ENCODE measurements around the gene CDC73.

CDC73 gene

GRCh38 chr1:193242000-193242399 lies 120.2 kb downstream of the CDC73 start:
- Histone ChIP-seq H3K27me3 (ENCODE audit: insufficient read depth, low read depth, severe bottlenecking) (no peaks in the 10 kb centered on the region), H3K36me3 (no peaks in the 10 kb centered on the region), H3K9me3 (ENCODE audit: severe bottlenecking) (no peaks in the 10 kb centered on the region), H3K27ac (no peak overlapping the region), H3K4me3 (ENCODE audit: low read depth, low read length) (no peak overlapping the region)
- TF ChIP-seq, protein P1, sequence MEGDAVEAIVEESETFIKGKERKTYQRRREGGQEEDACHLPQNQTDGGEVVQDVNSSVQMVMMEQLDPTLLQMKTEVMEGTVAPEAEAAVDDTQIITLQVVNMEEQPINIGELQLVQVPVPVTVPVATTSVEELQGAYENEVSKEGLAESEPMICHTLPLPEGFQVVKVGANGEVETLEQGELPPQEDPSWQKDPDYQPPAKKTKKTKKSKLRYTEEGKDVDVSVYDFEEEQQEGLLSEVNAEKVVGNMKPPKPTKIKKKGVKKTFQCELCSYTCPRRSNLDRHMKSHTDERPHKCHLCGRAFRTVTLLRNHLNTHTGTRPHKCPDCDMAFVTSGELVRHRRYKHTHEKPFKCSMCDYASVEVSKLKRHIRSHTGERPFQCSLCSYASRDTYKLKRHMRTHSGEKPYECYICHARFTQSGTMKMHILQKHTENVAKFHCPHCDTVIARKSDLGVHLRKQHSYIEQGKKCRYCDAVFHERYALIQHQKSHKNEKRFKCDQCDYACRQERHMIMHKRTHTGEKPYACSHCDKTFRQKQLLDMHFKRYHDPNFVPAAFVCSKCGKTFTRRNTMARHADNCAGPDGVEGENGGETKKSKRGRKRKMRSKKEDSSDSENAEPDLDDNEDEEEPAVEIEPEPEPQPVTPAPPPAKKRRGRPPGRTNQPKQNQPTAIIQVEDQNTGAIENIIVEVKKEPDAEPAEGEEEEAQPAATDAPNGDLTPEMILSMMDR (IDR thresholded peaks at IDR 0.05; ENCODE audit: low read depth, low read length), result no peak
- no peak for DNase-seq

DNA sequence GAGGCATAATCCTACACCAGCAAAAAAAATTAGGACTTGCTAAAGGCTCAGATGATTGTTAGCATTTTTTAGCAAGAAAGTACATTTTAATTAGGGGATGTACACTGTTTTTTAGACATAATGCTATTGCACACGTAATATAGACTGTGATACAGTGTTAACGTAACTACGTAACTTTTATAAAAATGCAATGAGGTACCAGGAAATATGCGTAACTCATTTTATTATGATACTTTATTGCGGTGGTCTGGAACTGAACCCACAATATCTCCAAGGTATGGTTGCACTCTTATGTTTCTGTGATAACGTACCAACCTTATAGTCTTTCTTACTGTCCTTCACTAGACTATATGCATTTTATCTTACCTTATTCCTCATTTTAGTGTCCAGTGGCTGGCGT lies 127.4 kb downstream of the CDC73 start:
- no peaks in the 10 kb centered on the region for H3K9me3 ChIP-seq (ENCODE audit: severe bottlenecking)
- H3K27ac ChIP-seq, result no peak overlapping the region
- no peaks in the 10 kb centered on the region for H3K27me3 ChIP-seq (ENCODE audit: insufficient read depth, low read depth, severe bottlenecking)
- no peak overlapping the region for H3K4me3 ChIP-seq (ENCODE audit: low read depth, low read length)
- no peak for DNase-seq
- TF ChIP-seq, protein P1 (IDR thresholded peaks at IDR 0.05; ENCODE audit: low read depth, low read length), result no peak
- H3K36me3 ChIP-seq, result peaks cover 12% of the 10 kb centered on the region

GRCh38 chr1:193251950-193252349 lies 130.1 kb downstream of the CDC73 start:
- H3K9me3 ChIP-seq (ENCODE audit: severe bottlenecking), result no peaks in the 10 kb centered on the region
- H3K27me3 ChIP-seq (ENCODE audit: insufficient read depth, low read depth, severe bottlenecking), result no peaks in the 10 kb centered on the region
- TF ChIP-seq, protein P1 (IDR thresholded peaks at IDR 0.05; ENCODE audit: low read depth, low read length), result no peak
- no peak overlapping the region for H3K27ac ChIP-seq
- DNase-seq, result no peak
- no peak overlapping the region for H3K4me3 ChIP-seq (ENCODE audit: low read depth, low read length)
- peaks cover 12% of the 10 kb centered on the region for H3K36me3 ChIP-seq

DNA sequence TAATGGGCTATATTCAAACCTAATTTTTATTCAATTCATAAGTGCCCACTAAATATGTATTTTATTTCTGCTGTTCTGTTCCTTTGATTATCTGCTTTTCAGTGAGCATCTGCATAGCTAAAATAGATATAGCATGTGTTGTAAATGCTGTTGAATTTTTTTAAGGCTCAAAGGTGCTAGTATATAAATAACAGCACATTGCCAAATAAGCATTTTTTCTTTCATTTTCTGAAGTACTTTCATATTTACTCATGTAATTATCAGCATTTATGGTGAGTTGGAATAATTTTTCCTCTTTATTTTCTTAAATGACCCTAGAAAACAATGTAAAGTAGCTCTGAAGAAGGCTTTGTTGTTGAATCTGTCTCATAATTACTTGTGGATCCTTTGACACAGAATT lies 134.2 kb downstream of the CDC73 start:
- no peaks in the 10 kb centered on the region for H3K27me3 ChIP-seq (ENCODE audit: insufficient read depth, low read depth, severe bottlenecking)
- TF ChIP-seq, protein P1 (IDR thresholded peaks at IDR 0.05; ENCODE audit: low read depth, low read length), result no peak
- H3K27ac ChIP-seq, result no peak overlapping the region
- no peak for DNase-seq
- H3K36me3 ChIP-seq, result 0 out of 2 replicates have a peak, but pooled peaks cover 2% of the 10 kb centered on the region
- no peaks in the 10 kb centered on the region for H3K9me3 ChIP-seq (ENCODE audit: severe bottlenecking)
- H3K4me3 ChIP-seq (ENCODE audit: low read depth, low read length), result no peak overlapping the region

DNA sequence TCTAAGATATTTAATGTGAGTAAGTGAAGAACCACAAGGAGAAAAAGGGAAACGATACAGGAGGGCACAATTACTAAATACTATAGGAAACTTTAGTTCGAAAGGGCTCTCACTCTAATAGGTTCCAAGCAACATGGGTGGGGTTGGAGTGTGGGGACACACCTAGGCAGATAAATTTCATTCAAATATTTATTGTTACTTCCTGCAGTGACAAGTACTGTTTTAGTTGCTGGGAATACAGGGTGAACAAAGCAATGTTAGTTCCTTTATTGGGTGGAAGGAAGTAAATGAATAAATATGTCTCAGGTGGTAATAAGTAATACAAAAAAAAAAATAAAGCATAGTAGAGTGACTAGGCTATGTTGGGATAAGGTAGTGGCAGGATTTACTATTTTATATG lies 137.8 kb downstream of the CDC73 start:
- Histone ChIP-seq H3K36me3 (0 out of 2 replicates have a peak, but pooled peaks cover 2% of the 10 kb centered on the region), H3K27ac (no peak overlapping the region), H3K9me3 (ENCODE audit: severe bottlenecking) (no peaks in the 10 kb centered on the region), H3K4me3 (ENCODE audit: low read depth, low read length) (no peak overlapping the region), H3K27me3 (ENCODE audit: insufficient read depth, low read depth, severe bottlenecking) (no peaks in the 10 kb centered on the region)
- no peak for DNase-seq
- TF ChIP-seq, protein P1 (IDR thresholded peaks at IDR 0.05; ENCODE audit: low read depth, low read length), result no peak

DNA sequence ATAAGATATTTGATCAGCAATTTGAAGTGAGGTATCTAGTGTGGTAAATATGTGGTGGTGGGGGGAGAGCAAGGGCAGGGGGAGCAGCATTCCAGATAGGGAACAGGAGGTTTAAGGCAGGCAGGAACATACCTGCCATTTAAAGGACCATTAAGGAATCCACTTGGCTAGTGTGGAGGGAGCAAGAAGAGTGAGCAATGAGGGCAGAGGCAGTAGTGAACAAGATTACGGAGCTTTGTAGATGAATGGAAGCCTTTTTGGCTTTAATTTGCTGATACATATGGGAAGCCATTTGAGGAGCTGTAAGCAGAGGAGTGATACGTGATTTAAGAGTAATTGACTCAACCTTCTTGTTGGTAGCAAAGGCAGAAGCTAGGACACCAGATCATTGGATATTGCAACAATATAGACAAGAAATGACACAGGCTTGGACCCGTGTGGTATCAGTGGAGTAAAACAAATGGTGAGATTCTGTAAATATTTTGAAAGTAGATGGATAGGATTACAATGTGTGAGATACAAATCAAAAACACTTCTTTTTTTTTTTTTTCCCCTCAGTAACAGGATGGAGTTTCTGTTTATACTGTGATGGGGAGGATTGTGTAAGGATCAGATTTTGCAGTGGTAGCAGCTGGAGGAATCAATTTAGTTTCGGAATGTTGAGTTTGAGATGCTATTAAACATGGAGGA lies 138.4 kb downstream of the CDC73 start:
- DNase-seq, result no peak
- no peaks in the 10 kb centered on the region for H3K27me3 ChIP-seq (ENCODE audit: insufficient read depth, low read depth, severe bottlenecking)
- TF ChIP-seq, protein P1 (IDR thresholded peaks at IDR 0.05; ENCODE audit: low read depth, low read length), result no peak
- H3K4me3 ChIP-seq (ENCODE audit: low read depth, low read length), result no peak overlapping the region
- H3K9me3 ChIP-seq (ENCODE audit: severe bottlenecking), result no peaks in the 10 kb centered on the region
- 0 out of 2 replicates have a peak, but pooled peaks cover 2% of the 10 kb centered on the region for H3K36me3 ChIP-seq
- no peak overlapping the region for H3K27ac ChIP-seq

All from WERI-Rb-1 (cell line).